Skeletal muscle cell (primary cell): ENCODE measurements around the gene MOGAT3.
A peak's percentile ranks its signal among the peaks of the same experiment; 100 is the strongest.

ENCODE experiments used
- DNase-seq: peaks from one replicate; pipeline ENCODE4 v3.0.0-alpha.2; 2010; ENCODE audit warnings: low read depth
- H3K4me3 ChIP-seq: 2 replicates; pipeline ENCODE4 v1.5.1; 2011; ENCODE audit warnings: low read depth, mild to moderate bottlenecking, control low read depth, low read length, moderate library complexity

The MOGAT3 gene, protein sequence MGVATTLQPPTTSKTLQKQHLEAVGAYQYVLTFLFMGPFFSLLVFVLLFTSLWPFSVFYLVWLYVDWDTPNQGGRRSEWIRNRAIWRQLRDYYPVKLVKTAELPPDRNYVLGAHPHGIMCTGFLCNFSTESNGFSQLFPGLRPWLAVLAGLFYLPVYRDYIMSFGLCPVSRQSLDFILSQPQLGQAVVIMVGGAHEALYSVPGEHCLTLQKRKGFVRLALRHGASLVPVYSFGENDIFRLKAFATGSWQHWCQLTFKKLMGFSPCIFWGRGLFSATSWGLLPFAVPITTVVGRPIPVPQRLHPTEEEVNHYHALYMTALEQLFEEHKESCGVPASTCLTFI

DNA sequence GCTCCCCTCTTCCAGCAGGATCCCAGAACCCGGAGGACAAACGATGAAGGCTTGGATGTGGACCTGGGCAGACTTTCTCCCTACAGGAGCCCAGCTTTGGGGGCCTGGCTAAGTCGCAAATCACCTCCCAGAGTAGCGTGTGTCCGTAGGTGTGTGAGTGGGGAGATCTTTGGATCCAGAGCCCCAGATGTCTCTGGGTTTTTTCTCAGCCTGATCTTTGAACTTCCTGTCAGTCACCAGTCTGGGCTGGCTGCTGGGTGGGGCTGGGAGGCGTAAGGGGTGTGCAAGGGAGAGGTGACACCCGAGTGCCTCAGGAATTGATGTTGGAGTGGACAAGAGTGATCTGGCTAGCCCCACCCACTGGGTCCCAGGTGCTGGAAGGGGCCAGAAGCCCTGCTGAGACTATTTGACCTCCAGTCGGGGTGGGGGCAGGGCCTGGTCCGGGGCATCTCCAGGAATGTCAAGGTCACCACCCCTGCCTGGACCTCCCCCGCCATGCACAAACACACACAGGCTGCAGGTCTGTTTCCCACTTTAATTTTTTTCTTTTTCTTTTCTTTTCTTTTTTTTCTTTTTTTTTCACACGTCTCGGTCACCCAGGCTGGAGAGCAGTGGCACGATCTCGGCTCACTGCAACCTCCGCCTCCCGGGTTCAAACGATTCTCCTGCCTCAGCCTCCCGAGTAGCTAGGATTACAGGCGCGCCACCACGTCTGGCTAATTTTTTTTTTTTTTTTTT lies at the start of gene MOGAT3:
Gene MOGAT3 (minus strand): TSS at position 175 of the 738 bp plus-strand sequence. CDS start 182 bp downstream, outside the sequence.
- peak within 1 kb of the TSS; percentile 7 for H3K4me3 ChIP-seq
- no peak for DNase-seq

DNA sequence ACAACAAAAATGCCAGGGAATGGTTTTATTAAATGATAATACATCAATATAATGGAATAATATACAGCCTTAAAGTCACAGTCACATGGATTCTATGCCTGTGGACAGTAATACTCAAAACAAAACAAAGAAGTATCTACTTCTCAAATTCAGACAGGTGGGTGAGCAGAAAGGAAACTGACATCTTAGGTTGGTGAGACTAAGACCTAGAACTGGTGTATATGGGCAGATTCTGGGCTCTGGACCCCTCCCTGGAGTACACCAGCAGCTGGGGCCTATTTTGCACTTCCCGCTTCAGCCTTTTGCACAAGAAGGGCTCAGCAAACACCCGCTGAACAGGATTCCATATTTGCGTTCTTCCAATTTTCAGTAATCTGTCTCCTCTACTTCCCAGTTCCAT lies 49.5 kb upstream of the MOGAT3 start:
- DNase-seq = no peak
- no peak overlapping the region for H3K4me3 ChIP-seq

DNA sequence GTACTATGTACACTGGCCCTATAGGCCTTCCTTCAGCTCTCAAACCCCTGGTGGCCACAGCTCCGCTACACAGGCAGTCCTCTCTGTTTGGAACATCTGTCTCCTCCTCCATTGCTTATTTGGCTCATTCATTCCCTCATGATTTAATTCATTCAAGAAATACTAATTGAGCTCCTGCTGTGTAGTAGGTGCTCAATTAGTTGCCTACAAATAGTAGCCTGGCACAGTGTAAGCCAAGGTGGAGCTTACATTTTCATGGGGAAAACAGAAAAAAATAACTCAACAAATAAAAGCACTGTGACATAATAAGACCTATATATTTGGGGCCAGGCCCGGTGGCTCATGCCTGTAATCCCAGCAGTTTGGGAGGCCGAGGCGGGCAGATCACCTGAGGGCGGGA lies 47.4 kb upstream of the MOGAT3 start:
- no peak for DNase-seq
- H3K4me3 ChIP-seq = no peak overlapping the region

DNA sequence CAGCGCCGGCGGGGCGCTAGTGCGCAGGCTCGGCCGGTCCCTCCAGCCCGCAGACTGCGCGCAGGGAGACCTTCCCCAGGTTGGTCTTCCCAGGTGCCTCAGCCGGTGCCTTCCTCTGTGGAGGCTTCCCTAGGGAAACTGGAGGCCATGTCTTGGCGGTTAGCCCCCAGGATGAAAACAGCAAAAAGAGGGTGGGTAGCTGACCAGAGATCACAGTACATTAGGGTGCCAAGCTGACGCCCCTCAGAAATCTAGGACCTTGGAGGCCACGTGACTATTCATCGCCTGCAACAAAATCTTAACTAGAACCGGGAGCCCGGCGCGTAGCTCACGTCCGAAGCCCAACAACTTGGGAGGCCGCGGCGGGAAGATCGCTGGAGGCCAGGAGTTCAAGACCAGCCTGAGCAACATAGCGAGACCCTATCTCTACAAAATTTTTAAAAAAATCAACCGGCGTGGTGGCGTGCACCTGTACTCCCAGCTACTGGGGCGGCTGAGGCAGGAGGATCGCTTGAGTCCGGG lies 44.4 kb upstream of the MOGAT3 start:
- peak overlapping the region; percentile 98 for H3K4me3 ChIP-seq

GRCh38 chr7:101244375-101245146 lies 43.7 kb upstream of the MOGAT3 start, which contains the start of gene FIS1:
Gene FIS1 (minus strand): TSS chr7:101245081. CDS start chr7:101245004, 77 bp downstream.
- DNase-seq = peak; percentile 62
- H3K4me3 ChIP-seq = peak within 1 kb of the TSS; percentile 98

More for the DNA sequence above, 44.4 kb upstream of the MOGAT3 start:
- DNase-seq = no peak

DNA sequence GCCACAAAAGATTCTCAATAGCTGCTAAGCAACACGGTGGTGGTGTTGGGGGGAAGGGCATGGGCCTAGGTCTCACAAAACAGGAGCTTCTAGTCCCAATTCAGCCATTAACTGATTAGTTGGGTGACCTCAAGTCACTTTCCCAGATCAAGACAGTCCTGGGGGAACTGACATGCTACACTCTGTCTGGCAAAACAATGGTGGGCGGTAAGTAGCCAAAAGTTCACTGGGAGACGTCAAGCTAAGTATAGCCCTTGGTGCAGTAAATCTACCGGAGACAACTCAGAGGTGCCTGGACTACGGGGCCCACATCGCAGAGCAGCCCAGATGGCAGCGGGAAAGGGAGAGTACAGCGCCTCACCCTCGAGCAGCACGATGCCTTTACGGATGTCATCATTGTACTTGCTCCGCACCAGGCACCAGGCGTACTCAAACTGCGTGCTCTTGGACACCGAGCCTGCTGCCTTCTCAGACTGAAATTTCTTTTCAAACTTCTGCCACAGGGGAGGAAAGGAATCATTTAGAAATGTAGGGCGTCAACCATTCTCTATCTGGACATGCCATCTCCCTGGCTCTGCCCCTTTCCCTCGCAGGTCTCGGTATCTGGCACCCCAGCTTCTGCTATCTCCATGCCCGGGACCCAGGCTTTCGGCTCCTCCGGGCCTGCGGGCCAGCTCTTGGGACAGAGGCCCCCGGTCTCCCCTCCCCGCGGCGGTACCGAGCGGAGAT lies 43.0 kb upstream of the MOGAT3 start:
- peak overlapping the region; percentile 98 for H3K4me3 ChIP-seq
- no peak for DNase-seq

DNA sequence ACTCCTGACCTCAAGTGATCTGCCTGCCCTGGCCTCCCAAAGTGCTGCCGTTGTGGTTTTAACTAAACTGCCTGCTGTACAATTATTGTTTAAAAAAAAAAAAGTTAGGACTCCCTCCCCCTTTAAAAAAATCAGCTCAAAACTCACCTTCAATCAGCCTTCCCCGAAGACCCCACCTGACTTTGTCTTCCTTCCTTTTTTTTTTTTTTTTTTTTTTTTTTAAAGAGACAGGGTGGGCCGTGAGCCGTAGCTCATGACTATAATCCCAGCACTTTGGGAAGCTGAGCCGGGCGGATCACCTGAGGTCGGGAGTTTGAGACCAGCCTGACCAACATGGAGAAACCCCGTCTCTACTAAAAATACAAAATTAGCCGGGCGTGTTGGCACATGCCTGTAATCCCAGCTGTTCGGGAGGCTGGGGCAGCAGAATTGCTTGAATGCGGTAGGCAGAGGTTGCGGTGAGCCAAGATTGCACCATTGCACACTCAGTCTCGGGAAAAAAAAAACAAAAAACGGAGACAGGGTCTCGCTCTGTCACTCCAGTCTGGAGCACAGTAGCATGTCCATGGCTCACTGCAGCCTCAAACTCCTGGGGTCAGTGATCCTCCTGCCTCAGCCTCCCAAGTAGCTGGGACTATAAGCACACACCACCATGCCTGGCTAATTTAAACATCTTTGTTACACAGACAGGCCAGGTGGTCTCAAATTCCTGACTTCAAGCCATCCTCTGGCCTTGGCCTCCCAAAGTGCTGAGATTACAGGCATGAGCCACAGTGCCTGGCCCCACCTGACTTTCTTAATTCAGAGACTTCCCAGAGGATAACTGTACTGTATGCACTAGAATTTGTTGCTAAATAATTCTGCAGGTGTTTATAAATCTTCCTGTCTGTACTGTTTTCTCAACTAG lies 40.9 kb upstream of the MOGAT3 start:
- no peak for DNase-seq
- H3K4me3 ChIP-seq = no peak overlapping the region

DNA sequence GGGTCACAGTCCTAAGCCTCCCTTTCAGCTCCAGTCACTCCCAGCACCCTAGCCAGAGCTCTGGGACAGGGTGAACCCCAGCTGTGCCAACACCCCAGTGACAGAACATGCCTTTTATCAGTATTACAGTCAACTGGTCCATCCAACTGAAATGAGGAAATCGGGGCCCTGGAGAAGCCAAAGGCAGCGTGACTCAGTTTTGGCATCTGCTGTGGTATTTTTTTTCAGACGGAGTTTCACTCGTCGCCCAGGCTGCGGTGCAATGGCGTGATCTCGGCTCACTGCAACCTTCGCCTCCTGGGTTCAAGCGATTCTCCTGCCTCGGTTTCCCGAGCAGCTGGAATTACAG lies 40.2 kb upstream of the MOGAT3 start:
- no peak overlapping the region for H3K4me3 ChIP-seq
- no peak for DNase-seq

DNA sequence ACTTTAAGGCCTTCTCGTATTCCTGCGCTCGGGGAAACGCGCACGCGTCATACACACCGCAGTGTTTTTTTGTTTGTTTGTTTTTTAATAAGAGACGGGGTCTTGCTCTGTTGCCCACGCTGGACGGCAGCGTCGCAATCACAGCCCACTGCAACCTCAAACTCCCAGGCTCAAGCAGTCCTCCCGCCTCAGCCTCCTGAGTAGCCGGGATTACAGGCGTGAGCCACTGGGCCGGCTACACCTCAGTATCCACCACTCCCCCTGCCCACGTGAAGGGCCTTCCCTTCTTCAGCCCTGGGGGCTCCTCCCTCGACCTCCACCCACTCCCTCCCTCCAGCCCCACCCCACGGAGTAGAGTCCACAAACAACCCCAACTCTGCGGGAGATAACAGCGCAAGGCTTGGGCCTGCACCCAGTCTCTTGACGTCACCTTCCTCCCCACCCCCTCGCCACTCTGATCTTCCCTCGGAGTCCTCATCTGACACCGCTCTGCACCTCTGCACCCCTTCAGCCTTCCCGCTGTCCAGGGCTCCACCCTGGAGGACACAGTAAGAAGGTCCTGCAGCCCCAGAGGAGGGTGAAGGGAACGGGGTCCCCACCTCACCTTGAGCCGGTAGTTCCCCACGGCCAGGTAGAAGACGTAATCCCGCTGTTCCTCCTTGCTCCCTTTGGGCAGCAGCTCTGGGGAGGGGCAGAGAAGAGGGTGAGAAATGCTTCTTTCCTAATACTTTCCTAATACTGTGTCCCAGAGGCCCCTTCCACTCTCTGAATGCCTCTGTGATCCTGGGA lies 39.6 kb upstream of the MOGAT3 start:
- DNase-seq = no peak
- H3K4me3 ChIP-seq = no peak overlapping the region

DNA sequence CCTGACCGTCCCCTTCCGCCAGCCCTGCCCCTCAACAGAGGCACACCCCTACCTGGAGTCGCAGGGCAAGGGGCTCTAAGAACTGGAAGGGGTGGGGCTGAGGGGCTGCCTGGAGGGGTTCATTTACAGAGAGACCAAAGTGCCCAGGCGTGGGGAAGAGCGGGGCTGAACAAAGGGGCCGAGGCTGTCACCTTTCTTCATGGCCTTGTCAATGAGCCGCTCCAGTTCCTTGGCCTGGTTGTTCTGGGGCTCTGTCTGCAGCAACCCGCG lies 39.0 kb upstream of the MOGAT3 start:
- no peak overlapping the region for H3K4me3 ChIP-seq
- no peak for DNase-seq

- DNase-seq = no peak
- H3K4me3 ChIP-seq = no peak overlapping the region
These were observed 38.5 kb upstream of the MOGAT3 start for GRCh38 chr7:101239191-101239950.

- DNase-seq = no peak
- no peak overlapping the region for H3K4me3 ChIP-seq
These were observed 37.7 kb upstream of the MOGAT3 start for GRCh38 chr7:101238226-101239182.

DNA sequence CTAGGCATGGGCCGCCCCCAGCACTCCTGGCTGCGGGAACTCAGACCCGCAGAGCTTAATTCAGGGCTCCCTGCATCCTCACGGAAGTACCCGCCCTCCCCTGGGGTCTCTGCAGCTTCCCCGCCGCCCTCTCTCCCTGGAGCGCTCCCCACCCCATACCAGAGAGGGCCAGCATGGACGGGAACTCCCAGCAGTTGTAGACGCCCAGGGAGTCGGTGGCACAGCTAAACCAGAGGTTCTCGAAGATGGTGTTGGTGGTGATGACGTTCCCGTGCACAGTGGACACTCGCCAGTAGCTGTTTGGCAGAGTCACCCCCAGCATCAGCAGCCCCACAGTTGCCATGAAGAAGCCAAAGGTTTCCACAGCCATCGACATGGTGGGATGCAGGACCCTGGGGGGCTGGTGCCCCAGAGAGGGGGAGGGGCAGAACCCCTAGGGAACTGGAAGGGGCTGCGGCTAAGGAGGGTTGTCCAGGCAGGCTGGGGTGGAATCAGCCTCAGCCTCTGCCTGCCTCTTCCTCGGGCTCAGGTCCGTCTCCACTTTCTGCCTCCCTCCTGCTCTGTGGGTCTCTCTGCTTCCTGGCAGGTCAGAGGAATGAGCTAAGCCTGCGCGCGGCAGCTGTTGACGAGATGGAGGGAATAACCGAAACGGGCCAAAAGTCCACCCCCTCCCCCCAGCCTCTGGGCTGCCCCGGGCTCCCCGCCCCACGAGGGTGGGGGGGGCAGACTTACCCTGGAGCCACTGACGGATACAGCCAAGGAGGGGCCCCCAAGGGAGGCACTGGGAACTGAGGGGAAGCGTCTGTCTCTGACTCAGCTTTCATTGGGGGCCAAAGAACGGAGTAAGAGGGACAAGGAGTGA lies 36.6 kb upstream of the MOGAT3 start, which contains the start of gene CLDN15:
Gene CLDN15 (minus strand): TSS at position 597 of the 862 bp plus-strand sequence. CDS start 221 bp downstream, at position 376.
- peak; percentile 63 for DNase-seq
- H3K4me3 ChIP-seq = no peak within 1 kb of the TSS

DNA sequence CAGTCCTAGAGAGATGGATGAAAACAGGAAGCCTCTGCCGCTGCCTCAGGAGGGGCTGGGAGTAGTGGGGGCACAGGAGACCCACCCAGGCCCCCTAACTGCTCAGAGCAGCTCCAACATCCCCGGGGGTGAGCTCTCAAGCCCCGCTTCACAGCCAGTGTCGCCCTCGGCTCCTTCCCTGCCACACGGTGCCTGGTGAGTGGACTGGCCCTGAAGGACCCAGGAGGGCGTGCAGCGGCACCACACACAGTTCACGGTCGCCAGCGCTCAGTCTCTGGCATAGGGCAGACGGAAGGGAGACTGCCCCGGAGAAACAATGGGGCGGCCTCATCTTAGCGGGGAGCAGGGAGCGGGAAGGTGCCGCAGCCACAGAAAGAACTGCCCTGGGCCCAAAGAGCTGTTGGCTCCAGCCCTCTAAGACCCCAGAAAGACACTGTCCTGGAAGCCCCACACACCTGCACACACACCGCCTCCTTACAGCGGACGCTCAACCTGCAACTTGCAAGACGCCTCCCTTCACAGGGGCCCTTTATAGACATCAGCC lies 35.5 kb upstream of the MOGAT3 start:
- no peak overlapping the region for H3K4me3 ChIP-seq
- DNase-seq = no peak

DNA sequence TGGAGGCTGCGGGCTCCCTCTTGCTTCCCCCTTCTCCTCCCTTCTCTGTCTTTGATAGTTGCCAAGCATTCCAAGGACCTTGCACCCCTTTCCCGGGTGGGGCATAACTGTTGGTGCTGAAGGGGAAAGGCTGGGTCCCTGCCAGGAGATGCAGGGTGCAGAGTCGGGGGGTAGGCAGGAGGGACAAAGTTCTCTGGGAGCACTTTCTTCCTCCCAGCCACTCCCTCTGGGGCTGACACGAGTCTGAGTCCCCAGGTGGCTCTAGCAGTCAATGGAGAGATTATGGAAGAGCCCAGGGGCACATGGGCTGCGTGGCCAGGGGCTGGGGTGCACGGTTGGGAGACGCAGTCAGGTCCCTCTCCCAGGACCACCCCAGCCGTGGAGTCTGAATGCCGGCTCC lies 34.7 kb upstream of the MOGAT3 start:
- DNase-seq = no peak
- H3K4me3 ChIP-seq = no peak overlapping the region
